Endometrial microvascular endothelial cells (primary cell): Measurements from ENCODE around the gene SESN3. TPM values are rescaled to one million over a fixed set of nuclear protein-coding genes. Genes with fewer than 3 reads are reported as not detected.

ENCODE experiments used
- in situ Hi-C: cut with HindIII; loops from 2 replicates; pipeline ENCODE4 v1.10.0; 2017; ENCODE audit warnings: low sequenced_read_pairs, low pct_unique_long_range_greater_than_20kb; ENCODE audit errors: inconsistent ontology term
- total RNA-seq: library from RNA; depleted of rRNA; stranded (reverse); fragments of >200 nt; gene quantifications from one replicate; pipeline ENCODE4 v1.2.3, GENCODE V29; 2015; ENCODE audit errors: inconsistent ontology term

SESN3 gene
- total RNA-seq, 1 donor from 2014 or later, result 1.8 TPM

DNA sequence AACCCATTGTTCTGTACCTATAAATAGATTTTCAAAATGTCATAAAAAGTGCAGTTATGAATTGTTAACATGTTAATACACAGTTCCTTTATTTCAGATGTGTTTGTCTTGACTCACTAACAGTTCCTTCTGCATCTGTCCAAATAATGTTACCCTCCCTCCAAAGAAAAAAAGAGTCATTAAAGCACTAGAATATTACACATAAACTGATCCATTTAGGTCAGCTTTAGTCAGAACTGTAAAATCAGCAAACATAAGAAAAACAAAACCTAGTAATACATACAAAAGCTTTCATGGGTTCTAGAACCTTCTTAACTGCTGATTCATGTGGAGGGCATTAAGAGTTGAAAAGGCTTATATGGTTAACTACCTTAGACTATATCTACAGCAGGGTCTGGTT, 65.4 kb downstream of the SESN3 start:
- in situ Hi-C loops, result no loop called here

DNA sequence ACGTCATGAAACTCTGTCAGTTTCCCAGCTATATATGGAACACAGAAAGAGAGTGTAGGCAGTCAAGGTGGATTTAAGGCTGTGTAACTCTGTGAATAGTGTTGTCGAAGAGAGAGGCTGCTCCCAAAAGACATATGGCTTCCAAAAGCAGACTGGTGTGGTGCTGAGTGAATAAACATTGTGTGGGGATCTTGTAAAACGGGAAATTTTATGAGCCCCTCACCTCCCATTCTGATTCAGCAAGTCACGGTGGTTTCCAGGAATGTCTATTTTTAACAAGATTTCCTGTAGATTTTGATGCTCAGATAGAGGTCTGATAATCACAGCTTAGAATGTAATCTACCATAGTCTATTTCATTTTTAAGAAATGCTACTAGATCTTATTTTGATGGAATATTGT, 67.9 kb downstream of the SESN3 start:
- in situ Hi-C loops, result no loop called here

DNA sequence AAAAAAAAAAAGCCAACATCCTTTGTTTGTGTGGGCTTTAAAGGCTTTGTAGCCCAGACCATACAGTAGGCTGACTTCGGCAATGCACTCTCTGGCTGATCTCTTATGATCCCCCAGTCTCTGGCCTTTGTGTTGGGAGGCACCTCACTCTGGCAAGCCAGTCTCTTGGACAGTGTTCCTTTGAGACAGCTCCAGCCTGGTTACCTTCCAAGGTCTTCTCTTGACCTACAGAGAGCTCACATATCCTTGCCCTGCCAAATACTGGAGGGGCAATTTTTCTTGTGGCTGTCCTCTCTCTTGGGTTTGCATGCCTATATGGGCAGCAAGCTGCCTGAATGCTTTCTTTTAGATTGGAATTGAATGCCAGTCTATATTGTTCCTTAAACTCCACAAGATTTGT, 69.8 kb downstream of the SESN3 start:
- in situ Hi-C loops, result no loop called here

DNA sequence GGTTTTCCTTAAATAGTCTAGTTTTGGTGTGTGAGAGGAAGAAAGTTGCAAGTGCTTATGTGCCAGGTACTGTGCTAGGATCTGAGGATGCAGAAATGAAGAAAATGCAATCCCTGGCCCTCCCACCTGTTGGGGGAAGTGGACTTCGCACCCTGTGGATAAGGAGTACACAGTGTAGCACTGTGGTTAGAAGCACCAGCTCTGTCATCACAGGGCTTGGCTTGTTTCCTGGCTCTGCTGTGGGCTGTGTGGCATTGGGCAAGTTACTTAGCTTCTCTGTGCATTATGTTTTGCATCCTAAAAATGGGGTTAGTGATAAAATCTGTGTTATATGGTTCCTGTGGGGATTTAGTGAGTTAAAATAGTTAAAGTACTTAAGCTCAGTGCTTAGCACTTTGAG, 73.2 kb downstream of the SESN3 start:
- in situ Hi-C loops, result no loop called here

DNA sequence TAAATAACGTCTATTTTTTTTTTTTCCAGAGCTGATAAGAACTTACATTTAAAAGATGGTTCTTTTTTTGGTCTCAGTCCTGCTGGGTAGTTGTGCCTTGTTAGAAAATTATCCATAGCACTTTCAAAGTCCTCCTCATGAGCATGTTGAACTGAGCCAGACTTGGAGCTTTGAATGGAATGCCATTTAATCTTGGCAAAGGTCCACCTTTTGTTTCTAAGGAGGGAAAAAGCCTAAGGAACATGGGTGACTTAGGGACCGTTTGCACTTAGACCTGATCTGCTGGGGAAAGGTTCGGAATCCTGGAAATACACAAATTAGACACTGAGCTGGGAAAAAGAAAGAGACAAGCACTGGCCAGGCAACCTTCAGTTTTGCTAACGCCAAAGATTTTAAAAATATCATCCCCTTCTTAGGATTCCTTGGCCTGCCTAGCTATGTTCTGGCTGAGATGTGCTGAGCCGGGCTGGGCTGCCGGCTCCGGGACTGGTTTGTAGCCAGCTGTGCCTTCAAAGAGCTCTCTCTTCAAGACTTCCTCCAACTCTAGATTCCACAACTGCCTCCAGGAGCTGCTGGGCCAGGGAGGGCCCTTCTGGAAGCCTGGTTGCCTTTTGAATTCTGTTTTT, 74.0 kb downstream of the SESN3 start:
- in situ Hi-C loops, result no loop called here

DNA sequence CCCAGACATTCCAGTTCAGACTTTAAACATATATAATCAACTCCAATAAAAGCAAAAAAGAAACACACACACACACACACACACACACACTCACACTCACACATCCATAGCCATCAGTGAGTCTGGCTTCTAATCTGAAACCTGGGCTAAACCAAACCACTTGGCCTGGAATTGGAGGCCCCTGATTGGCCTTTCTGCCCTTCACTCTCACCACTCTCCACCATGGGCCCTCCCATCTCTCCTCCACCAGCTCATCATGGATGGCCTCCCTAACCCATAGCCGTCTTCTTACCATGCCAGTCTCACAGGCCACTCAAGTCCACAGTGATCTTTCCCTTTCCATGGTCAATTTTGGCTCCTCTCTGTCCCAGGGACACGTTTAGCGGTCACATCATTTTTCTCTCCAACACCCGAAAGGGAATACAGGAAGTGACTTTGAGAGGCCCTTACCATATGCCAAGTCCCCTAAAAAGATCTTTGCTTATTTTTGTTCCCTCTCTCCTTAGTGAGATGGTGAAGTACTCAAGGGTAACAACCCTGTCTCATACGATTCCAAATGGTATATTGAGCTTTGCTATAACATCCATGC, 74.8 kb downstream of the SESN3 start:
- in situ Hi-C loops, result no loop called here

DNA sequence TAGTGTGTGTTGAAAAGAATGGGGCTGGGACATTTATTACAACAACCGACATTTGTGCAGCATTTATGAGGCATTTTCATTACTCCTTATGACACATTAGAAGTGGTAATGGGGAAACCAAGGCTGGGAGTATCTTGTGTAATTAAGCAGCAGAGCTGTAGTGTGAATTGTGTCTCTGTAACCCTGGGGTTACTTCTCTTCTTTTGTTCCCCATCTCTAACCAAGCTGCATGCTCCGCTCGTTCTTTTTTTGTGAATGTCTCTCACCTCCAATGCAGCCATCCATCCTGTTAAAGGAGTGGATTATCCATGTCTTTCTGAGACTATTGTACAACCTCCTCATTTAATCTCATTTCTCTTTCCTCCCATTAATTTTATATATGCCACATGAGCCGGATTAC, 75.6 kb downstream of the SESN3 start:
- in situ Hi-C loops, result no loop called here

DNA sequence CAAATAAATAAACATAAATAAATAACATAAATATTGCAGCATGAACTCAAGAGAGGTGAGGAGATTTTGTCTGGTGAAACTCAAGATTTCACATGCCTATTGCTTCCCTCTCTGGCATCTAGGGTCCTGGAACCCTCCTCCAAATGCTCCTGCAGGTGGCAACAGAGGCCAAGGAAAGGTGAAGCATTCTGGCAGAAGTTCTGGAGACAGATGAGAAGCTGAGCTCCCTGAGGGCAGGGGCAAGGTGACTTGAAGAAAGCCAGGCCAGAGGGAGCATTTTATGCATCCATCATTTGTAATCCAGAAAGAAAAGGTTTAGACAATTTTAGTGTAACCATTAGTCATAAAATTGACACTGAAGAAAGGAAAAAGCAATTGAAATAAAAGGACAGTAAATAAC, 76.5 kb downstream of the SESN3 start:
- in situ Hi-C loops, result no loop called here

DNA sequence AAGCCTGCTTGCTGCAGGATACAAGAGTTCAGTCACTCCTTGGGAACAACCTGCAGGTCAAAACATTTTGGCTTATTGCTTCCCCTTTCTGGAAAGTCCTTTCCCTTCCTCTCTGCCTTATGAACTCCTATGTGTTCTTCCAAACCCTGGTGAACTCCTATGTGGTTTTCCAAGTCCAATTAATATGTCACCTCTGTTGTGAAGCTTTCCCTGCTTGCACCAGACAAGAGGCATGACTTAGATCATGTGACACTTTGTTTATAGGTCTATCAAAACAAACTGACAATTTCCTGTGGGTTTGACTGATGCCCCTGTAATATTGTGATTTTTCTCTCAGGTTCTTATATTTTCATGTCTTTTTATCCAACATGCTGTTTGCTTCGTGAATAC, 77.2 kb downstream of the SESN3 start:
- in situ Hi-C loops, result no loop called here

DNA sequence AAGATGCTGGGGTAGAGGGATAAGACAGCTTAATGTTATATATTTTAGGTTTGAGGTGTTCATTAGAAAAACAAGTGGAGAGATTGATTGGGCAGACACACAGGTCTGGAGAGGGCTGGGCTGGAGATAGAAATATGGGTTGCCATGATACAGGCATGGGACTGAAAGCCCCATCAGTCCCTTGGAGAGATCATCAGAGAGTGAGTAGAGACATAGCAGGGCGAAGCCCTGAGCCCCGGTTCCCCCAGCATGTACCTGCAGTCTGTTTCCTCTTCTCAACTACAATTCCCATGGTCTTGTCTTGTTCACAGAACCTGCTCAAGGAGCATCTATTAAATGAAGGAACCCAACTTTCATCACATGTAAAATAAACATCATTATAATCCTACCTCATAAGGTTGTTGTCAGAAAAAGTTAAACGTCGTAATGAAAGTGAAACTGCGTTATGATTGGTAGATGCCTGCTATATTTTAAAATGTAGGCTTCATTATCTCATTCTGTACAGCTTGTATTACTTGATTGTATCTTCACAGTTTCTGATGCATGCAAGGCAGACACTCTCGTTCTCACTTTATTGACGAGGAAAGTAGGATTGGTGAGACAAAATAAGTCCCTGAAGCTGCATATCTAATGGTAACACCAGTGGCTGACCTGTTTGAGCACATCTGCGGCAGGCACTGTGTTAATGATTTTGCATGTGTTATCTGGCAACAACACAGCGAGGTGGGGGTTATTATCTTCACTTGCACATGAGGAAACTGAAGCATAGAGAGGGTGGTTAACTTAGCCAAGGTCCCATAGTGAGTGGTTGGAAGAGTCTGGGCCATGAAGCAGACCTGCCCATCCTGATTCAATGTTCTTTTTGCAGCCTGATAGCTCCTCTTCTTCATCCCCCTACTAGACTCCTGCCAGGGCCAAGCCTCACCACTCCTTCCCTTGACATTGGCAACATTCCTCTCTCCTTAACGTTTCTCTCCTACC, 77.8 kb downstream of the SESN3 start:
- in situ Hi-C loops, result no loop called here

DNA sequence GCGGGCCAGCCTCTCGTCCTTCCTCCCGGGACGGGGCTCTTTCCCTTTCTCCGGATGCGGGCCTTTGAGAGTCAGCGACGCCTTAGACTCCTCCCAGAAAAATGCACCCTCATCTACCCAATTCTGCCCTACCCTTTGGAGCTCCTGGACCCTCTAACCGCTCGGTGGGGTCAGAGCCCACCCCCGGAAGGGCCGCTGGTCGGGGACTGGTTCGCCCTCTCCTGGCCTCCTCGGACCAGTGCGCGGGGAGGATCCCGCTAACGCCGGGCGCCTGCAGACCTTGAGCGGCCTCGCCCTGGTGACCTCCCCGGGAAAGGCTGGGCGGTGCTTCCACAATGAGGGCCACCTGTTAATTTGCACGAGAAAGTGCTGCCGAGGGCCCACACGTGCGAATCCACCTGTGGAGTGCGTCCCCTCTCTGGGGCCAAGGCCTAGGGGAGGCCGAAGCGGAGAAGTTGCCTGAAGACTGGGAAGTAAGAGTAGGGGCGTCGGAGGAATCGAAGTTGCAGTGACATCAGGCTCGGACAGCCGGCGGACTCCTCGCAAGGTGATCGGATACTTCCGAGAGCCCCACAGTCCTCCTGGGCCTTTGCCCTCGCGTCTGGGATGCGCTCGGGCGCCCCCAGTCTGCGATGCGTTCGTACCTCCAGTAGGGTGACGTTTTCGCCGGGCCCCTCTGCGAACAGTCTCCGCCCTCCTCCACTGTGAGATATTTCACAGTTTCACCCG, 79.9 kb downstream of the SESN3 start:
- in situ Hi-C loops, result no loop called here

DNA sequence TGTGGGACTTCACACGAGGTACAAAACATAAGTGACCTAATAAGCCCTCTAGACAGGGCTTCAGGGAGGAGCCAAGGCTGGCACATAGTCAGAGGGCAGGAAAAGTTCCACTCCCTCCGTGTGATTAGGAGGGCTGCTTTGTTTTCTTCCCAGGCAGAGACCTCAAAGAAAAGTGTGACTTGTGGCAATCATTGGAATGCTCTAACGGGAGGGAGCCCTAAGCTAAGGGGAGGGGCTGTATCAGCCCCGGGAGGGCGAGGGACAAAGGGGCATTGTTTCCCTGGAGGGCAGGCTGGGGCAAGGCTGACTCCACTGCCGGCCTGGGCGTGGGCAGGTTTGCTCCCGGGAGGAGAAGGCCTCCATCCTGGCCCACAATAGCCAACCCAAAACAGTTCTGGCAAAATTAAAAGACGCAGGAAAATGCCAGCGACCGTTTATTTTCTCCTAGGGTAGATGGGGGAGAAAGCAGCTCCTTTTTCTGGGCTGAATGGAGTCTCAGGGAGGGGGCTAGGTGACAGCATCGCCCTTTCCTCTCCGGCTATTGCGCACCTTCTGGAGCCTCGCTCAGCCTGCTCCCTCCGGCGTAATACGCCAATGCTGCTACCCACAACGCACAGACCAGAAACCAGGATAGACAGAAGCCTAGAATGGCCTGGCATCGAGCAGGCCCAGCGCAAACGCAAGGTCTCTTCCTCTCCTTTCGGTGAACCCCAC, 81.2 kb downstream of the SESN3 start:
- in situ Hi-C loops, result no loop called here

DNA sequence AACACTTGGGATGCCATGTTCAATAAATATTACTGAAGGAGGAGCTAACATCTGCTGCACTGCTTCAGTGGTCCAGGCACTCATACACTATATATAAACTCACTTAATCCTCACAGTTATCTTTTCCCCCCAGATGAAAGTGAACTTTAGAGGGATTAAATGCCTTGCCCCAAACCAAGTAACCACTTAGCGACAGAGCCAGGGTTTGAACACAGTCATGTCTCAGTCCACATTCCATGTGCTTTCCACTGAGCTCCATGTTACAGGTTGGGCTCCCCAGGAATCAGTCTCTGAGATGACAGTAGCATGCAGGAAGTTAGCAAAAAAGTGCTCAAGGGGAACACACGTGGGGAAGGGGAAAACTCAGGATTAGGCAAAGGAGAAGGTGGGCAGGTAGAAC, 82.1 kb downstream of the SESN3 start:
- in situ Hi-C loops, result no loop called here

DNA sequence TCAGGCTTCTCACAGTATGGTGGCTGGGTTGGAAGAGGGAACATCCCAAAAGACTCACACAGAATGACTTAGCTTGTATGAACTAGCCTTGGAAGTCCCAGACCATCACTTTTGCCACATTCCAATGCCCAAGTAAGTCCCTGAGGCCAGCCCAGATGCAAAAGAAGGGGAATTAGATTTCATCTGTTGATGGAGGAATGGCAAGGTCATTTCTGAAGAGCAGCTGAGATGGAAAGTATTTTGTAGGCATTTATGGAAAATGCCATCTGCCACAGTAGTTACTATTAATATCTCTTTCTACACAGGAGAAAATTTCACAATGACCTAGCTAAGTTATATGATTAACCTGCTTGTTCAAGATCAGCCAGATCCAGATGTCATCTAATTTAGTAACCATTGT, 82.6 kb downstream of the SESN3 start:
- in situ Hi-C loops, result no loop called here

DNA sequence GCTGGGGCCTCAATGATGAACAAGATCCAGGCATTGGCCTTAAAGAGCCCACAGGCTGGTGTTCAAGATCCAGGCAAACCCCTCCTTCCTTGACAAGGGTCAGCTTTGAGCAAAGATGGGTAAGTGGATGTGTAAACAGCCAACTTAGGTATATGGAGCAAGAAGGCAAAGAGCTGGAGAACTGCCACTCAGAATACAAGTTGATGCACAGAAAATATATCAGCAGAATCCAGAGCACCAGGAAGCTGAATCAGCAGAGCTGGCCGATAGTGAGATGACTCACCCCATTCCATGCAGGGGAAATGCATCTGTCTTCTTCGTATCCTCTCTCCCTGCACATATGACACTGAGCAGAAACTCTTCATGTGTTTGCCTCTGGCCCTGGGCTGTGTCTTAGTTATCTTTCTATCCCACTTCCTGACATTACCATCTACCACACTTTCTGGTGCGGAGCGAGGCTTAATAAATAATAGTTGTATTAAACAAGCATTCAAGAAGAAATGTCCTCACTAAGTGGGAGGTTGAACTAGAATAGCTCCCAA, 83.6 kb downstream of the SESN3 start:
- in situ Hi-C loops, result no loop called here

DNA sequence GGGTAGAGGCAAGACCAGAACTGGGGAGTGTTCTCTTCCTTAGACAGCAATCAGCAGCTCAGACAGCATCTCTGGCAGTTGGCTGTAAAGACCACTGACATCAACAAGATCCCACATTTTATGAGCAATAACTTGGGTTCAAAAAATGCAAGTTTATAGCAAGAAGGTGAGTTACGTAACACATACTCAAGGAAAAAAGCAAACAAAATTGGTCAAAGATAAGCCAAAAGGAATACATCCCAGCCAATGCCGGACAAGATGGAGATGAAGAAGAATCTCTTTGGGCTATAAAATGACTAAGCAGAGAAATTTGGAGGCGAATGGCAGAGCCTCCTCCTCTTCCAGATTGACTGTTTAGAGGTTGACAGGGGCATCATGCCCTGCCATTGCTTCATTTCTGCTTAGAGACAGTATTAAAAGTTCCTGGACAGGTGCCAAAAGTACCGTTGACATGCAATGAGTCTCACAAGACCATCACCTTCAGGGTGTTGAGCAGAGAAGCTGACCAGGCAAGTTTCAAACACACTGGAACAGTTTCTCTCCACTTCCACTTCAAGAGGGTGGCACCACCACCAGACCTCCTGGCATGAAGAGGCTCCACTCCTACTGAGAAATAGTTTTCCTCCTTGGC, 85.5 kb downstream of the SESN3 start:
- in situ Hi-C loops, result no loop called here

DNA sequence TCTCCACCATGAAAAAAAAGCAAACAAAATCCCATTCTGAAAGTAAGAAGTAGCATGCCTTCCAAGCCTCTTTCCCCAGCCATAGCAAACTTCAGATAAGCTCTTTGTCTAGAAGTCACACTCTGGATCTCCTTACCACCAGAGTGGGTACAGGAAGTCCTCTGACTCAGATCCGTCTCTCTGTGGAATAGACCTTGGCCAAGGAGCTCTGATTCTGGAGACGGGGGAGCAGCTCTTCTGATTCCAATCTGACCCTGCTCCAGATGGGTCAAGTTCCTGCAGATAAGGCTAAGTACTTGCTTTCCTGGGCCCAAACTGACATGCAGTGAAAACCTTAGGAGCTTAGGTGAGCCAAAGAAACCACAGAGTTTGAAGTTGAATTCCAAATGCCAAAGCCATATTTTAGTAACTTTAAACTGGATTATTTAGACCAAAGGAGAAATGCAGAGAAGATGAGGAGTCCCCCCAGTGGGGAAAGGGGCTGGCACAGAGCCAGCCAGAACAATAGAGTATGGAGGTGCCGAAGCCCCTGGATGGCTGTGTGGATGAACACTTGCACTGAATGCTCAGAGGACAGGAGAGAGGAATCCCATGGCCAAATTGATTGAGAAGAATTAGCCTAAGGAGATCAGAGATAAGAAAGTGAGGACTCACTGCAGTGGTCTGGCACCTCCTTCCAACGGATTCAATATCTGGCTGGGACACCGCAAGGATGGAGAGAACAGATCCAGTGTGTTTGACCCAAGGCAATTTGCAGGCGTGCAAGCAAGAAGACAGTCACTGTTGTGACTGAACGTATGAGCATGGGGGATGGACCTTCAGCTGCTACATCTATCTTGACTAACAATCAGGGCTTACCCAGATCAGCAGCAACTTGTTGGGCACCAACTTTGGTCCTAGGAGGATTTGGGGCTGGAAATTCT, 86.4 kb downstream of the SESN3 start:
- in situ Hi-C loops, result no loop called here
